LNCaP clone FGC (cell line): ENCODE measurements around the gene TBX4.

Experiments used
- DNase-seq: peaks from one replicate; pipeline ENCODE4 v3.0.0-alpha.2; 2011; ENCODE audit warnings: low read depth
- H3K4me3 ChIP-seq: 2 replicates; pipeline ENCODE4 v1.5.1; 2011; ENCODE audit warnings: mild to moderate bottlenecking, low read depth, low read length, control low read depth
- CTCF ChIP-seq: IDR thresholded peaks from 2 replicates; pipeline ENCODE4 v1.5.1; 2012; ENCODE audit warnings: mild to moderate bottlenecking; ENCODE audit not compliant: control insufficient read depth, insufficient read depth; ENCODE audit errors: extremely low read depth

The TBX4 gene

GRCh38 chr17:61405686-61406536, 46.3 kb upstream of the TBX4 start:
- no peak overlapping the region for H3K4me3 ChIP-seq
- DNase-seq = no peak
- no peak for TF ChIP-seq CTCF

GRCh38 chr17:61406537-61406845, 45.7 kb upstream of the TBX4 start:
- TF ChIP-seq CTCF = no peak
- H3K4me3 ChIP-seq = no peak overlapping the region

GRCh38 chr17:61406971-61407911, 45.0 kb upstream of the TBX4 start:
- no peak for DNase-seq
- H3K4me3 ChIP-seq = no peak overlapping the region
- TF ChIP-seq CTCF = no peak

More at GRCh38 chr17:61406537-61406845, 45.7 kb upstream of the TBX4 start:
- DNase-seq = no peak

- TF ChIP-seq CTCF = no peak
- no peak overlapping the region for H3K4me3 ChIP-seq
- DNase-seq = no peak
These were observed 43.8 kb upstream of the TBX4 start for GRCh38 chr17:61408151-61409041.

GRCh38 chr17:61409301-61410112, 42.7 kb upstream of the TBX4 start:
- DNase-seq = no peak
- H3K4me3 ChIP-seq = peak overlapping the region; percentile 48

More at GRCh38 chr17:61409301-61410112, 42.7 kb upstream of the TBX4 start:
- TF ChIP-seq CTCF = peak; percentile 76
